Mononuclear cell (primary cell): Measurements from ENCODE around the gene BZW1. TPM values are rescaled to one million over a fixed set of nuclear protein-coding genes. Genes with fewer than 3 reads are reported as not detected.
A peak's percentile ranks its signal among the peaks of the same experiment; 100 is the strongest.

Source experiments
- H3K27me3 ChIP-seq: 2 replicates; pipeline ENCODE4 v1.6.0; 2011; ENCODE audit warnings: low read length, control low read depth; ENCODE audit not compliant: insufficient read depth
- H3K4me1 ChIP-seq: 2 replicates; pipeline ENCODE4 v1.5.1; 2011; ENCODE audit warnings: mild to moderate bottlenecking, low read length, control low read depth; ENCODE audit not compliant: insufficient read depth
- H3K4me3 ChIP-seq: 2 replicates; pipeline ENCODE4 v1.5.1; 2011; ENCODE audit warnings: mild to moderate bottlenecking, low read length, moderate library complexity
- H3K9me3 ChIP-seq: 2 replicates; pipeline ENCODE4 v1.5.1; 2011; ENCODE audit warnings: low read depth, mild to moderate bottlenecking, control low read depth, low read length
- total RNA-seq: library from RNA; depleted of rRNA; stranded (reverse); fragments of >200 nt; gene quantifications from one replicate; pipeline ENCODE4 v1.2.3, GENCODE V29; 2012

BZW1 gene
- total RNA-seq, 1 donor: 559 TPM

DNA sequence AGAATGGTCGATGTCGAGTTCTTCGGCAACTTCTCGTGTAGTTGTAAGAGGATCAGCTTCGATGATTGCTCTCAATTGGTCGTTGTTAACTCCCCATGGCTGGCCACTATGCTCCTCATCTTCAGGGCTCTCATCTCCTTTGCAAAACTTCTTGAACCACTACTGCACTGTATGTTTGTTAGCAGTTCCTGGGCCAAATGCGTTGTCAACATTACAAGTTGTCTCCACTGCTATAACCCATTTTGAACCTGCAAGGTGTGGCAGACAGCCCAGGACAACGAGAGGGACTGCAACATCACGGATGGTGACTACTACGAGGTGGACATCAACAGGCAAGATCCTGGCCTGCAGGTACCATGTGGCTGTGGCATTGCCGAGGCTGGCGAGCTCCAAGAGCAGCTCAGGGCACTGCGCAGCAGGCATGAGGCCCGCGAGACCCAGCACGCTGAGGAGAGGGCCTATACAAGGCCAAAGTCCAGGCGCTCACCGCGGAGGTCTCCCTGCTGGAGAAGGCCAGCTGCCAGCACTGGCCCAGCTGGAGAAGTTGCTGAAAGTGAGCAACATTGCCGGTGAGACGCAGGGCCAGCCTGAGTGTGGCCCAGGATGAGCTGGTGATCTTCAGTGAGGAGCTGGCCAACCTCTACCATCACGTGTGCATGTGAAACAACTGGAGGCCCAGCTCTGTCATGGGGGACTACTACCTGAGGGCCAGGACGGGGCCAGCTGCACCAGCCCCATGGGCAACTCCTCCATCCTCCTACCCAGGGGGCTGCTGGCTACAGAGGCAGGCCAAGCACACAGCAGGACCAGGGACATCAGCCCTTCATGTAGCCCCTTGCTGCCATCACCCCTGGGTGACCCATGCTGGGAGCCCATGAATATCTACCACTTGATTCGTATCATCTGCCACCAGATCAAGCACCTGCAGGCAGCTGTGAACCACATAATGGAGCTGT is 32.6 kb downstream of the BZW1 start:
- Histone ChIP-seq H3K4me3 (no peak overlapping the region), H3K4me1 (no peaks in the 10 kb centered on the region), H3K9me3 (no peaks in the 10 kb centered on the region), H3K27me3 (no peaks in the 10 kb centered on the region)

- Histone ChIP-seq H3K4me3 (no peak overlapping the region), H3K4me1 (no peaks in the 10 kb centered on the region), H3K9me3 (no peaks in the 10 kb centered on the region), H3K27me3 (no peaks in the 10 kb centered on the region)
Measured at GRCh38 chr2:200845194-200845593, 33.5 kb downstream of the BZW1 start.

DNA sequence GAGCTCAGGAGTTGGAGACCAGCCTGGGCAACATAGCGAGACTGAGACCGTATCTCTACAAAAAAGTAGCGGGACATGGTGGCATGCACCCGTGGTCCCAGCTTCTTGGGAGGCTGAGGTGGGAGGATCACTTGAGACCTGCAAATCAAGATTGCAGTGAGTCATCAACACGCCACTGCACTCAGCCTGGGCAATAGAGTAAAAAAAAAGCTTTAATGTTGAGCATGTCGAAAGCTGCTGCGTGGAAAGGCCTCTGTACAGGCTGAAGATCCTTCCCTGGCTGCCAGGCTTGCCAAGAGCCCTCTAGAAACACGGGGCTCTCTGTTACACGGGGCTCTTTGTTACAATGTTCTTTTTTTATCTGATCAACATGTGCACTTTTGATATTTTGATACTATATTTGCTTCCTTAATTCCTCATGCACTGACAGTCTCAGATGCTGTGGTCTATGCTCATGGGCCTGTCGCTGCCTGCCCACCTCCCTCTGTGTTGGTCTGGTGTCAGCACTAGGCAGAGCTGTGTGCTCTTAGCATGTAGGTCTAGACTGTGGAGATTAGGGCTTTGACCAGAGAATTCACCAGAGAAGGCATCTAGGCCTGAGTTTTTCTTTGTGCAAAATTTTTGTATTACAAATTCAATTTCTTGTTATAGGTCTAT is 34.1 kb downstream of the BZW1 start:
- Histone ChIP-seq H3K4me3 (no peak overlapping the region), H3K4me1 (no peaks in the 10 kb centered on the region), H3K27me3 (no peaks in the 10 kb centered on the region), H3K9me3 (no peaks in the 10 kb centered on the region)

GRCh38 chr2:200847269-200847668 is 35.6 kb downstream of the BZW1 start:
- Histone ChIP-seq H3K27me3 (no peaks in the 10 kb centered on the region), H3K4me3 (no peak overlapping the region), H3K9me3 (no peaks in the 10 kb centered on the region), H3K4me1 (no peaks in the 10 kb centered on the region)

GRCh38 chr2:200847939-200848338 is 36.2 kb downstream of the BZW1 start:
- H3K4me3 ChIP-seq: no peak overlapping the region
- no peaks in the 10 kb centered on the region for H3K9me3 ChIP-seq
- H3K4me1 ChIP-seq: no peaks in the 10 kb centered on the region
- H3K27me3 ChIP-seq: no peaks in the 10 kb centered on the region

DNA sequence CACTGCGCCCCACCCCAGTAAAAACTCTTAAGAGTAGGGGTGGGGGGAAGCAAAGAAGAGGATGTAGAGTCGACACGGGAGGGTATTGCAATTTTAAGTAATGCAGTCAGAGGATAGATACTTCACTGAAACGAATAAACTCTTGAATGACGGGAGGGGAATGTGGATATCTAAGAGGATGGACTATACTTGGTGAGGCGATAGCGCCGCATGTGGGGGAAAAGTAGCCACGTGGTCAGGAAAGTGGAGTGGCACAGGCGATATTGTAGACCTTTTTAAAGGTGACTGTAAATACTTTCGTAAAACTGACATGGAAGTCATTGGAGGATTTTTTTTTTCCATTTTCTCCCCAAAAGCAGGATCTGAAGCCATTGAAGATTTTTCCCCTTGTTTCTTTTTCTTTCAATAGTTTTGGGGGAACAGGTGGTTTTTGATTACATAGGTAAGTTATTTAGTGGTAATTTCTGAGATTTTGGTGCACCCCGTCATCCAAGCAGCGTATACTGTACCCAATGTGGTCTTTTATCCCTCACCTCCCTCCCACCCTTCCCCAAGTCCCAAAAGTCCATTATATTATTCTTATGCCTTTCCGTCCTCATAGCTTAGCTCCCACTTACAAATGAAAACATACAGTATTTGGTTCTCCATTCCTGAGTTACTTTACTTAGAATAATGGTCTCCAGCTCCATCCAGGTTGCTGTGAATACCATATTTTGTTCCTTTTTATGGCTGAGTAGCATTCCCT is 39.0 kb downstream of the BZW1 start:
- no peak overlapping the region for H3K4me3 ChIP-seq
- H3K27me3 ChIP-seq: no peaks in the 10 kb centered on the region
- H3K4me1 ChIP-seq: no peaks in the 10 kb centered on the region
- no peaks in the 10 kb centered on the region for H3K9me3 ChIP-seq

- no peak overlapping the region for H3K4me3 ChIP-seq
- H3K27me3 ChIP-seq: no peaks in the 10 kb centered on the region
- H3K4me1 ChIP-seq: no peaks in the 10 kb centered on the region
- no peaks in the 10 kb centered on the region for H3K9me3 ChIP-seq
Measured at GRCh38 chr2:200851398-200852248, 39.9 kb downstream of the BZW1 start.

GRCh38 chr2:200852605-200853004 is 40.9 kb downstream of the BZW1 start:
- H3K27me3 ChIP-seq: no peaks in the 10 kb centered on the region
- H3K9me3 ChIP-seq: no peaks in the 10 kb centered on the region
- H3K4me1 ChIP-seq: no peaks in the 10 kb centered on the region
- no peak overlapping the region for H3K4me3 ChIP-seq

GRCh38 chr2:200856806-200857205 is 45.1 kb downstream of the BZW1 start:
- H3K4me3 ChIP-seq: no peak overlapping the region
- H3K9me3 ChIP-seq: no peaks in the 10 kb centered on the region
- H3K4me1 ChIP-seq: peaks cover 24% of the 10 kb centered on the region
- no peaks in the 10 kb centered on the region for H3K27me3 ChIP-seq

DNA sequence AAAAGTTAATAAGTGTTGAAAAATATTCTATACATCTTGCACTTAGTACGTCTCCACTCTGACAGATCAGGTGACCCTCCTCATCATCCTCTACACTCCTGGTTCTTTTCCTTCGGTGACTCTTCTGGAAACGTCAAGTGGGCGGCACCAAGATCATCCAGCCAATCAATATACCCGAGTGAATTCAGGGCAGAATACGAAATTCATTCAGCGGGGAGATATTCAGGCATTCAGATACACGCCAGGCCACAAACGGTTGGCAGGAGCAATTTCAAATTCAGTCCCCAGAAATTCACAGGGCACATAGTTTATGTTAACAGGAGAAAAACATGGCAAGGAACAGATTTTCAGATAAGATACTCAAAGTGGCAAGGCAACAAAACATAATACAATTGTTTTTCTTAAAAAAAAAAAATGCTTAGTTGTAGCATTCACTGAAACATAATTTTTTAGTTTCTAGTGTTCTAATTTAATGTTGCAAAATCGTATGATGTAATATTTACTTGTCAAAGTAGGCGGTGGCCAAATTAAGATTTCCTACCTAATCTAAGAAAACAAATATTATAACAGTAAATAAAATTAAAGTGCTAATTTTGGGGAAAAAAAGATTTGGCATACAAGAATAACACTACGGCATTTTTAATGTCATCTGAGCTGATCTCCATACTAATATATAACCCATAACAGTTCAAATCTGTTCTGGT is 48.5 kb downstream of the BZW1 start:
- Histone ChIP-seq H3K9me3 (no peaks in the 10 kb centered on the region), H3K27me3 (no peaks in the 10 kb centered on the region), H3K4me3 (no peak overlapping the region), H3K4me1 (peaks cover 33% of the 10 kb centered on the region)

DNA sequence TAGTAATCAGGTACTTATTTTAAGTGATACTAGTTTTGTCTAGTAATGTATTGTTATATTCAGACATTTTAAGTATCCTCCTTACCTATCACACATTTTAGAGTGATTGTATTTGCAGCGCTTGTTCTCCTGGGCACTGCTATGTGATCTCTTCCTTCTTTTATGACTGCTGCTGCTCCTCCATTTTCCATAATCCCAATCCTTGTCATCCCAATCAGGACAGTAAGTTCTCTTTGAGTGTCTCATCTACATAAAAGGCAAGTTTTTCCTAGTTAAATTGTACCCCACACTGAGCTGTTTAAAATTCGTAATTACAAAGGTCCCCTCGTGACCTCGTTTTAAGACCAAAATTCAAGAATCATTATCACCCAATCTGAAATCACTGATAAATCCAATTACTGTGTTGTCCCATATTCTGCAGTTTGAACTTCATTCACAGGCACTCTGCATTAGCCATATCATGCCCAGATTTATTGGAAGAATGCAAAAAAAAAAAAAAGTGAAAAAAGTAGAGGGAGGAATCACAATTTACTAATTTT is 50.0 kb downstream of the BZW1 start:
- H3K9me3 ChIP-seq: no peaks in the 10 kb centered on the region
- H3K4me3 ChIP-seq: peak overlapping the region; percentile 100
- H3K27me3 ChIP-seq: no peaks in the 10 kb centered on the region
- H3K4me1 ChIP-seq: peaks cover 47% of the 10 kb centered on the region

- H3K4me3 ChIP-seq: peak overlapping the region; percentile 100
- H3K27me3 ChIP-seq: no peaks in the 10 kb centered on the region
- no peaks in the 10 kb centered on the region for H3K9me3 ChIP-seq
- peaks cover 54% of the 10 kb centered on the region for H3K4me1 ChIP-seq
Measured at GRCh38 chr2:200862532-200863000, 50.9 kb downstream of the BZW1 start.

- Histone ChIP-seq H3K4me3 (peak overlapping the region; percentile 100), H3K27me3 (no peaks in the 10 kb centered on the region), H3K9me3 (no peaks in the 10 kb centered on the region), H3K4me1 (peaks cover 47% of the 10 kb centered on the region)
Measured at GRCh38 chr2:200863782-200864175, 52.1 kb downstream of the BZW1 start.
